Measurements from ENCODE around the gene ZIC2.

DNA sequence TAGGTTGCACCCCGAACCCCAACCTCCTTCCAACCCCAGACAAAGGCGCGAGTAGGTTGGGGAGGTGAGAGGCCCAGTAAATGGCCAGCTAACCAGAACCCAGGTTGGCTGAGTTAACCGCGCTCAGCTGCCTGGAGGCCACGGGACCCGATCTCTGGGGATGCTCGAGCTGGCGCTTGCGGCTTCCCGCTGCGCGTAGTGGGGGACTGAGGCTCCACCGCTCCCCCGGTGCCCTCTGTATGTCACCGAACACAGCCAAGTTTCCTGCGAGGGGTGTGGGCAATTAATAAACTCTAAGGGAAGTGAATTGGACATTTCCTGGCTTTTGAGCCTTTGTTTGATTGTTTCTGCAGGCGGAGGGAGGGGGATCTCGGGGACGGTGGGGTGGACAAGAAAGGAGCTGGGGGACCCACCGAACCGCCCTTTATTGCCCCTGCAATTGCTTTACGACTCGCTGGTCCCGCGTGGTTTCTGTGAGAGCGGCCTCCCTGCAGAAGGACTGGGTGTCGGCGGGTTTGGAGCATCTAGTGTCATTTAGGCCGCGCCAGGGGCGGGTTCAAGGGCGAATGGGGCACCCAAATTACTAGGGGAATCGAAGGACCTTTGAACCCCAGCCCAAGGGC, 6.5 kb upstream of the ZIC2 start:
- TF ChIP-seq, protein P1, sequence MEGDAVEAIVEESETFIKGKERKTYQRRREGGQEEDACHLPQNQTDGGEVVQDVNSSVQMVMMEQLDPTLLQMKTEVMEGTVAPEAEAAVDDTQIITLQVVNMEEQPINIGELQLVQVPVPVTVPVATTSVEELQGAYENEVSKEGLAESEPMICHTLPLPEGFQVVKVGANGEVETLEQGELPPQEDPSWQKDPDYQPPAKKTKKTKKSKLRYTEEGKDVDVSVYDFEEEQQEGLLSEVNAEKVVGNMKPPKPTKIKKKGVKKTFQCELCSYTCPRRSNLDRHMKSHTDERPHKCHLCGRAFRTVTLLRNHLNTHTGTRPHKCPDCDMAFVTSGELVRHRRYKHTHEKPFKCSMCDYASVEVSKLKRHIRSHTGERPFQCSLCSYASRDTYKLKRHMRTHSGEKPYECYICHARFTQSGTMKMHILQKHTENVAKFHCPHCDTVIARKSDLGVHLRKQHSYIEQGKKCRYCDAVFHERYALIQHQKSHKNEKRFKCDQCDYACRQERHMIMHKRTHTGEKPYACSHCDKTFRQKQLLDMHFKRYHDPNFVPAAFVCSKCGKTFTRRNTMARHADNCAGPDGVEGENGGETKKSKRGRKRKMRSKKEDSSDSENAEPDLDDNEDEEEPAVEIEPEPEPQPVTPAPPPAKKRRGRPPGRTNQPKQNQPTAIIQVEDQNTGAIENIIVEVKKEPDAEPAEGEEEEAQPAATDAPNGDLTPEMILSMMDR (IDR thresholded peaks at IDR 0.05; ENCODE audit: control extremely low read depth in 1 of 3, insufficient read depth in 1 of 3, low read depth in 1 of 3, low read length in 3 of 3) = no peak
- 0 out of 4 replicates have a peak, but pooled peaks of 1 of the 2 experiments have one; percentile 45 for TF ChIP-seq HDAC2 (IDR thresholded peaks at IDR 0.05; ENCODE audit: borderline replicate concordance in 1 of 2, low read depth in 2 of 2, low read length in 2 of 2)
- TF ChIP-seq EZH2 (IDR thresholded peaks at IDR 0.05; ENCODE audit: low read depth, low read length, severe bottlenecking) = no peak
- TF ChIP-seq POLR2A (IDR thresholded peaks at IDR 0.05; ENCODE audit: control extremely low read depth in 1 of 2, low read depth in 2 of 2, low read length in 2 of 2) = no peak
- TF ChIP-seq SAP30 (IDR thresholded peaks at IDR 0.05; ENCODE audit: insufficient read depth, insufficient replicate concordance, low read length) = no peak
- no peak for TF ChIP-seq CHD2 (IDR thresholded peaks at IDR 0.05; ENCODE audit: low read length)
- TF ChIP-seq YY1 (IDR thresholded peaks at IDR 0.05; ENCODE audit: low read depth, low read length) = no peak
- no peak for TF ChIP-seq CHD1 (IDR thresholded peaks at IDR 0.05; ENCODE audit: low read depth, low read length)
- no peak for TF ChIP-seq GABPA (IDR thresholded peaks at IDR 0.05; ENCODE audit: borderline replicate concordance, insufficient read depth, low read length)
- TF ChIP-seq PHF8 (conservative IDR thresholded peaks at IDR 0.05; ENCODE audit: low read depth, low read length) = no peak
- no peak for TF ChIP-seq CBX5 (IDR thresholded peaks at IDR 0.05; ENCODE audit: low read depth, low read length)
- TF ChIP-seq TAF1 (IDR thresholded peaks at IDR 0.05; ENCODE audit: low read depth, low read length) = 0 out of 2 replicates have a peak, but pooled peaks have one; percentile 37
- 0 out of 2 replicates have a peak, but pooled peaks have one; percentile 8 for TF ChIP-seq CREB1 (IDR thresholded peaks at IDR 0.05)
- TF ChIP-seq RNF2 (IDR thresholded peaks at IDR 0.05; ENCODE audit: borderline replicate concordance, low read depth, low read length, missing control alignments, poor library complexity, severe bottlenecking) = no peak
